Gastroesophageal sphincter (tissue), 3 donors: Measurements from ENCODE around the gene HCFC1R1.

Experiments
- CTCF ChIP-seq, 4 experiments: fragments of 200-600 bp in 2 of 4; fragments of 450-650 bp in 2 of 4; sonication (generic) in 1 of 4; IDR thresholded peaks; one replicate each; pipeline ENCODE4 v1.5.1; 2017 to 2019; ENCODE audit warnings: antibody characterized with exemption in 4 of 4, mild to moderate bottlenecking in 2 of 4, moderate library complexity in 2 of 4
- EP300 ChIP-seq: sonication (generic); formaldehyde crosslinking; IDR thresholded peaks from one replicate; pipeline ENCODE4 v1.6.1; 2017; ENCODE audit warnings: antibody characterized with exemption, mild to moderate bottlenecking
- POLR2AphosphoS5 ChIP-seq: sonication (generic); formaldehyde crosslinking; IDR thresholded peaks from one replicate; pipeline ENCODE4 v1.6.1; 2017; ENCODE audit warnings: antibody characterized with exemption

GRCh38 chr16:3012246-3012645 lies 11.5 kb downstream of the HCFC1R1 start:
- TF ChIP-seq CTCF (IDR thresholded peaks at IDR 0.05): no peak
- no peak for TF ChIP-seq EP300
- TF ChIP-seq POLR2AphosphoS5: no peak
